CD4-positive, alpha-beta T cell treated with Interferon alpha-2 for 1 hour (primary cell): Measurements from ENCODE around the gene GPR180.
A peak's percentile ranks its signal among the peaks of the same experiment; 100 is the strongest.

Source experiments
- DNase-seq, 2 donors: peaks; one replicate each; pipeline ENCODE4 v3.0.0-alpha.2; 2020 to 2022

The GPR180 gene

GRCh38 chr13:94601446-94602431, at the start of gene GPR180:
Gene GPR180 (plus strand): TSS chr13:94601857. CDS start chr13:94601928, 71 bp downstream.
- DNase-seq = peak; percentile 92 to 94

- DNase-seq = no peak
These were observed 49.6 kb upstream of the GPR180 start for GRCh38 chr13:94552095-94552494.

GRCh38 chr13:94553766-94554165, 47.9 kb upstream of the GPR180 start:
- no peak for DNase-seq

GRCh38 chr13:94556041-94556440, 45.6 kb upstream of the GPR180 start:
- no peak for DNase-seq

- DNase-seq = no peak
These were observed 45.0 kb upstream of the GPR180 start for GRCh38 chr13:94556621-94557020.

GRCh38 chr13:94557684-94558235, 43.9 kb upstream of the GPR180 start:
- DNase-seq = no peak

- DNase-seq = peak; percentile 22 to 45
These were observed 42.9 kb upstream of the GPR180 start for GRCh38 chr13:94558716-94559115.

- DNase-seq = no peak
These were observed 42.3 kb upstream of the GPR180 start for GRCh38 chr13:94559222-94559795.

- no peak for DNase-seq
These were observed 41.5 kb upstream of the GPR180 start for GRCh38 chr13:94560116-94560515.

- no peak for DNase-seq
These were observed 40.5 kb upstream of the GPR180 start for GRCh38 chr13:94561126-94561525.

GRCh38 chr13:94567581-94567980, 34.1 kb upstream of the GPR180 start:
- no peak for DNase-seq

- DNase-seq = no peak
These were observed 33.2 kb upstream of the GPR180 start for GRCh38 chr13:94568443-94568842.

GRCh38 chr13:94569615-94570014, 32.0 kb upstream of the GPR180 start:
- DNase-seq = no peak

GRCh38 chr13:94579063-94579462, 22.6 kb upstream of the GPR180 start:
- DNase-seq = no peak

- no peak for DNase-seq
These were observed 17.7 kb upstream of the GPR180 start for GRCh38 chr13:94583926-94584325.

GRCh38 chr13:94585543-94586101, 16.0 kb upstream of the GPR180 start:
- DNase-seq = no peak

GRCh38 chr13:94586371-94586770, 15.3 kb upstream of the GPR180 start:
- DNase-seq = no peak

GRCh38 chr13:94588541-94588940, 13.1 kb upstream of the GPR180 start:
- DNase-seq = no peak

GRCh38 chr13:94590744-94591143, 10.9 kb upstream of the GPR180 start:
- DNase-seq = no peak

GRCh38 chr13:94595001-94595949, 6.4 kb upstream of the GPR180 start:
- peak in 1 of 2 donors; percentile 36 for DNase-seq

- peak; percentile 91 for DNase-seq
These were observed 5.6 kb upstream of the GPR180 start, which contains the start of gene TGDS for GRCh38 chr13:94595950-94596574. Gene TGDS (minus strand): TSS chr13:94596152. CDS start chr13:94596136, 16 bp downstream.

GRCh38 chr13:94596575-94596971, 5.1 kb upstream of the GPR180 start:
- DNase-seq = peak in 1 of 2 donors; percentile 5
